Non-pigmented ciliary epithelial cell (primary cell): ENCODE measurements around the gene WDR54.
"Not testable (repeated sequence)": the region's sequence is repeated elsewhere in the genome, so short reads cannot be mapped to it uniquely, and the experiment has no call there.

Experiments
- DNase-seq: peaks from one replicate; pipeline ENCODE4 v3.0.0-alpha.2; 2010; ENCODE audit warnings: low read depth

WDR54 gene

DNA sequence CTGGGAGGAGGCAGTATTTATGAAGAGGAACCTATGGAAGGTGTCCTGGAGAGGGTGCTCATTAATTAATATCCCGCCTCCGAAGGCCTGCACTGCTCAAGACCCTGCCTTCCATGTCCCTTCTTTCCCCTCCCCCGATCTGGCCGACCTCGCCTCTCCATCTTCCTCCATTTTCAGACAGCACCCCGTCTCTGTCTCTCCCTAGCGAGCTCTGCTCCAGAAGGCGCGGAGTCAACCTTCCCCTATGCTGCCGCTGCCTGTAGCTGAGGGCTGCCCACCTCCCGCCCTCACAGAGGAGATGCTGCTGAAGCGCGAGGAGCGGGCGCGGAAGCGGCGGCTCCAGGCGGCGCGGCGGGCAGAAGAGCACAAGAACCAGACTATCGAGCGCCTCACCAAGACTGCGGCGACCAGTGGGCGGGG is 35.6 kb downstream of the WDR54 start:
- DNase-seq = no peak

DNA sequence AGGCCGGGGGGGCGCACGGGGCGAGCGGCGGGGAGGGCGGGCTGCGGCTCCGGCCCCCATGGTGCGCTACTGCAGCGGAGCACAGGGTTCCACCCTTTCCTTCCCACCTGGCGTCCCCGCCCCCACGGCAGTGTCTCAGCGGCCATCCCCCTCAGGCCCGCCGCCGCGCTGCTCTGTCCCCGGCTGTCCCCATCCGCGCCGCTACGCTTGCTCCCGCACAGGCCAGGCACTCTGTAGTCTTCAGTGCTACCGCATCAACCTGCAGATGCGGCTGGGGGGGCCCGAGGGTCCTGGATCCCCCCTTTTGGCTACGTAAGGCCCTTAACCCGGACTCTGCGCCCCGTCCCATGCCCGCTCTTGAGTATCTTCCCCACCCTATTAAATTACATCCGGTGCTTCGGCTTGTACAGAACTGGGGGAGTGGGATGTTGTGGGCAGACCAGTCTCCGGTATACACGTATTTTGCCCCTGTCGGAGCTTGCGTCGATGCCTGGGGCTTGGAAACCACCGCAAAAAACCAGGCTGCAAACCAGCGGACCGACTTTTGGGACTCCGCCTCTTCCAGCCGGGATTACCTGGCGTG is 36.1 kb downstream of the WDR54 start:
- no peak for DNase-seq

DNA sequence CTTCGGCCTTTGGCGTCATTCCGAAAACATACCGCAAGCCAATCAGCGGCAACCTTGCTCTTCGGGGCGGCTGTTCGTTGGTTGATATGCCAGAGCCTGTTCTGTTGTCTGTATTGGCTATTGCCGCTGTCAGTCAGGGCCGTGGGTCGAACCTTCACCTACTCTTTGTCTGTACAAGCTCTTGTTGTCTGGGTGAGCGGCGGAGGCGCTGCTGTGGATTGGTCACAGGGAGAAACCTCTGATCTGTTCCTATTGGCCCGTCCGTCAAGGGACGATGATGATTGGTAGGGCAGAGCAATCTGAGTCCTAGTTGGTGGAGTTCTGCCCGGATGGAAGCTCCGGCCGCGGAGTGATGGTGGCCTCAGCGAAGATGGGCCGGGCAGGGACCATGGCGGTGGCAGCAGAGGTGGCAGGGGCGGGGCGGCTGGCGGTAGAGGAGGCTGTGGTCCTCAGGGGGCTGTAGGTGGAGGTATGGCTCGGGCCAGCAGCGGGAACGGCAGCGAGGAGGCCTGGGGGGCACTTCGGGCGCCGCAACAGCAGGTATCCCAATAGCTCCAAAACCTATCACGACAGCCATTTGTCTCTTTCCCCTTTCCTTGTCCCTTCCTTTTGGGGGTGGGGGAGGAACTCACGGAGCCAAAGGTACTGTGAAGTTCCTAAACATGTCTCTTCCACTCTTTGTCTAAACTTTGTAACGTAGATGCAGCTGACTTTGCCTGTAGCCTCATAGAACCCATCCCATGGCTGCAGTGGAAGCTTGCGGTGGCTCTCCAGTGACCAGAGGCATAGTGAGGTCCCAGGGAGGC is 36.8 kb downstream of the WDR54 start, which contains the start of gene WBP1:
Gene WBP1 (plus strand): TSS at position 307 of the 806 bp plus-strand sequence. CDS start 165 bp downstream, at position 472.
- peak; percentile 100 for DNase-seq

DNA sequence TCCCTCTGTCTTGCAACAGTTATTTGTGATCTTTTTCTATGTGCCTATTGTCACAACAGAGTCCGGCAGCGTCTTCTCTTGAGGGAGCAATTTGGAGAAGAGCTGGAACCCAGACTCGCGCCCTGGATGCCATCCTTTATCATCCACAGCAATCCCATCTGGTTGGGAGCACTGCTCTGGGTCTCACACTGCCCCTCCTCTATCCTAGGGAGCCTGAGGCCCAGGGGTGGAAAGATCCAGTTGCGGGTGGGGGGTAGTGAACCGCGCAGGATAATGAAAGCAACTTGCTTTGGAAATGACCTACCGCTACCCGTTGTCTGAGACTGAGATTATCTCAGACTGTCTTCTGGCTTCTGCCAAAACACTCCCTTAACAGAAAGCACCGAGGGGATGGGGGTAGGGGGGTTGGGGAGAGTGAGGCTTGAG is 37.4 kb downstream of the WDR54 start:
- DNase-seq = no peak

DNA sequence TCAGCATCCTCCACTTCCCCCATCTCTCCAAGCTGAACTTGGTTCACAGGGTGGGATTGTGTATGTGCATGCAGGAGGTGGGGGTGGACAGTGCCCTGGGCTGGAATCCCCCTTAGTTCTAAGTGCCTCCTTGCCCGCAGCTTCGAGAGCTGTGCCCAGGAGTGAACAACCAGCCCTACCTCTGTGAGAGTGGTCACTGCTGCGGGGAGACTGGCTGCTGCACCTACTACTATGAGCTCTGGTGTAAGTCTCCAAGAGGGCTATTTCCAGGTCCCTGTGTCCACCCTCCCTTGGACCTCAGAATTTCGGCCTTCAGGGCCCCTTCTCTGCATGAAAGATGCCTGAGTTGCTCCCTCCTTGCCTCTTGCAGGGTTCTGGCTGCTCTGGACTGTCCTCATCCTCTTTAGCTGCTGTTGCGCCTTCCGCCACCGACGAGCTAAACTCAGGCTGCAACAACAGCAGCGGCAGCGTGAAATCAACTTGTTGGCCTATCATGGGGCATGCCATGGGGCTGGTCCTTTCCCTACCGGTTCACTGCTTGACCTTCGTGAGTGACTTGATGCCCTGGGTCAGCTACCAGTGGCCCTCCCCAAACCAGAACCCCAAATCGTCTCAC is 38.1 kb downstream of the WDR54 start:
- not testable (repeated sequence) for DNase-seq

DNA sequence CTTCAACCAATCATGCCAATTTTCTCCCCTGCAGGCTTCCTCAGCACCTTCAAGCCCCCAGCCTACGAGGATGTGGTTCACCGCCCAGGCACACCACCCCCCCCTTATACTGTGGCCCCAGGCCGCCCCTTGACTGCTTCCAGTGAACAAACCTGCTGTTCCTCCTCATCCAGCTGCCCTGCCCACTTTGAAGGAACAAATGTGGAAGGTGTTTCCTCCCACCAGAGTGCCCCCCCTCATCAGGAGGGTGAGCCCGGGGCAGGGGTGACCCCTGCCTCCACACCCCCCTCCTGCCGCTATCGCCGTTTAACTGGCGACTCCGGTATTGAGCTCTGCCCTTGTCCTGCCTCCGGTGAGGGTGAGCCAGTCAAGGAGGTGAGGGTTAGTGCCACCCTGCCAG is 38.7 kb downstream of the WDR54 start:
- DNase-seq = not testable (repeated sequence)

DNA sequence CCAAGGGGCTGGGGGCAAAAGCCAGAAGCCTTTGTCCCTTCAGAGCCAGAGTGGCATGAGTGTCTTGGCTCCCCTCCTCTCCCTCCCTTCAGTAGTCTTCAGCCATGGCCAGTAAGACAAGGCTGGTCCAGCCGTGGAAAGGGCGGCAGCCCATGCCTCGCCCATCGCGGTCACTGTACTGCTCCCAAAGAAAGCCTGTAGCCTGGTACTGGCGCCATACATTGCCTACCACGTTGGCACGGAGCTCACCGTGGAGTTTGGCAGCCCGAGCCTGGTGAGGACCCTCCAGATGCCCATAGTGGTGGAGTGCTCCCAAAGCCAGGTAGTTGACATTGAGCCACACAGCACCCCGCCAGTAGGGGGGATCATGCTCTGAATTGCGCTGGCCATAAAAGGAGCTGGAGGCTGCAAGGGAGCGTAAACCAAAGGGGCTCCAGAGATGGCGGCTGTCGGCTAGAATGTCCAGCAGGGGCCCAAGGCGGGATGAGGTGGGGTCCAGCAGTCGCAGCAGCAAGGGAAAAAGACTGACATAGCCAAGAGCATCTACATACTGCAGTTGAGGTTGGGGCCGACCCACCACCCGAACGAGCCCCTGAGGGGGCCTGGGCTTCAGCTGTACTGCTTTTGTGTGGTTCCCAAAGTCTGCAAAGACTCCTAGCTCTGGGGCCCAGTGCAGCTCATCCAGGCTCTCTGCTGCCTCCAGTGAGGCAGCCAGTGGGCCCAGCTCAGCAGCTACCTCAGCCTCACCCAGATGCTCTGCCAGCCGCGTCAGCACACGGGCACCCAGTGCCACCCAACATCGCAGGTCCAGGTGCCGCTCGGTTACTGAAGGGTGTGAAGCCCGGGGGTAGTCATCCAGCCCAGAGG is 39.9 kb downstream of the WDR54 start:
- DNase-seq = no peak

DNA sequence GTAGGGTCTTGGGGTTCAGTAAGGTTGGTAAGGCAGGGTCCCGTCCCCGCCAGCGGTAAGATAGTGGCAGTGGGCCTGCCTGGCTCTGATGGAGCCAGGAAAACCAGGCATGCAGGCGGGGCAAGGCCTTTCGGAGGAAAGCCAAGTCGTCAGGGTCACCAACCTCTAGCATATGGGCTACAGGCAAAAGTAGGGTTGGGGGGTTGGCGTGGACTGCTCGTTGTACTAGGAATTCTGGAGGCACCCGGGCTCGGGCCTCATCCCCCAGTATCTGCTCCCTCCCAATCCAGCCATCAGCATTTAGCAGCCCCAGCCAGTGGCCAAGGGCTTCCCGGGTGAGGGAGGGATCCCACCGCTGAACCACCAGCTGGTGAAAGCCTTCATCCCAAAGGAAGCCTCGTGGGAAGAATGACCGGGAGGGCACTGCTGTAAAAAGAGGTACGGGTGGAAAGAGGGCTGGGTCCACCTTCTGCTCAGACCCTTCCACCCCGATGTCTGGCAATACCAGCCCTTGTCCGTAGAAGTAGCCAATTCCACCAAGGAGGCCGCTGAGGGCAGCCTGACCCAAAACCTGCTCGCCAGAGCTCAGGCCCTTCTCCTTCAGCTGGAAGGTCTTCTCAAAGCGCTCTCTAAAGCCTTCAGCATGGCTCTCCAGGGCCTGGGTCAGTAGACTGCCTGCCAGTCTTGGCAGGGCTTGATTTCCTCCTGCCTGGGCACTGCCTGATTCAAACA is 40.7 kb downstream of the WDR54 start:
- DNase-seq = no peak

DNA sequence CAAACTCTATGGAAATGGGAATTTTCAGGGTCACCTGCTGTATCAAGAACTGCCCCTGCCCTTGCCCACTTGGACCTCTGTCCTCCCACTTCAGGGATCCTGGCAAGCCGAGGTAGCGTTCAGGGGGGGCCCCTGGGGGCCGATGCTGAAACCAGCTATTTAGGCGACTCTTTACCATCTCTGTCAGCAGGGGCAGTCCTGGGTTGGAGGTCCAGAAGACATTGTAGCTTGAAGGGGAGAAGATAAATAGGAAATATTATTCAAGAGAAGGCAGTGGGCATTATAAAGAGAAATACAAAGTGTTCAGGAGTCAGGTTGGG is 41.2 kb downstream of the WDR54 start:
- DNase-seq = no peak

DNA sequence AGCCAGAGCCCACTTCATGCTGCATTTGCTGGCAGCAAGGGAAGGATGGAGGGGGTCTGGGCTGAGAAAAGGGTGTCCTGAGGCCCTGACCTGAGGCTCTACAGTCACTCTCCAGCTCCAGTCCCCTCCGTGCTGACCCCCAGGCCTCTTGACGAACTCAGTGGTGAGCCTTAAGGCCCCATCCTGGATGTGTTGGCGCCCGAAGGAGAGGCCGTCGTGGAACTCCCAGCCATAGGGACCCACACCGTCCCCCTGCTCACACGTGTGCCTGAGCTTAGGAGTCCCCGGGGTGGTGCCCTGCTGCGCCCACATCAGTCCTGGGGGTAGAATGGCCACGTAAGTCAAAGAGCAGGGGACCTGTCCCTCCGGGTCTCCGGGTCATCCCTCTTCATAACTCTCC is 42.9 kb downstream of the WDR54 start:
- no peak for DNase-seq

DNA sequence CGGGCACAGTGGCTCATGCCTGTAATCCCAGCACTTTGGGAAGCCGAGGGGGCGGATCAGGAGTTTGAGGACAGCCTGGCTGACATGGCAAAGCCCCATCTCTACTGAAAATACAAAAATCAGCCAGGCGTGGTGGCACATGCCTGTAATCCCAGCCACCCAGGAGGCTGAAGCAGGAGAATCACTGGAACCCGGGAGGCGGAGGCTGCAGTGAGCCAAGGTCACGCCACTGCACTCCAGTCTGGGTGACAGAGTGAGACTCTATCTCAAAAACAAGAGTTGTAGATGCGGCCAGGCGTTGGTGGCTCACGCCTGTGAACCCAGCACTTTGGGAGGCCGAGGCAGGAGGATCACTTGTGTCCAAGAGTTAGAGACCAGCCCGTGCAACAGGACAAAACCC is 49.2 kb downstream of the WDR54 start:
- DNase-seq = not testable (repeated sequence)

DNA sequence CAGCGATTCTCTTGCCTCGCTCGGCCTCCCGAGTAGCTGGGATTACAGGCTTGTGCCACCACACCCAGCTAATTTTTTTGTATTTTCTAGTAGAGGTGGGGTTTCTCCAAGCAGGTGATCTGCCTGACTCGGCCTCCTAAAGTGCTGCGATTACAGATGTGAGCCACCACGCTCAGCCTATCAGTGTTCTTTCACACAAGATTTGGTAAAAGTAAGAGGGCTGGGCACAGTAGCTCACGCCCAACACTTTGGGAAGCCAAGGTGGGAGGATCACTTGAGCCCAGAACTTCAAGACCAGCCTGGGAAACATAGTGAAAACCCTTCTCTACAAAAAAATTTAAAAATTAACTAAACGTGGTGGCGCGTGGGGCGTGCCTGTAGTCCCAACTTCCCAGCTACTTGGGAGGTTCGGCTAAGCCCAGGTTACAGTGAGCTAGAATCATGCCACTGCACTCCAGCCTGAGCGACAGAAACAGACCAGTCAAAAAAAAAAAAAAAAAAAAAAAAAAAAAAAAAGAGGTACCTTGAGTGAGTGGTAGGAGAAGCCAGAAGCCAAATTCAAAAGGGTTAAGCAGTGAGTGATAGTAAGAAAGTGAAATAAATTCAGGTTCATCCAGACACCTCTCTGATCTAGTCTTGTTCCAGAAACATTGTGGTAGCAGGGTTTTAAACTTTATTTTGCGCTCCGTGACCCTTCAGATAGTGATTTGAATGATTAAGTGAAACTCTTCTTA is 50.0 kb downstream of the WDR54 start:
- no peak for DNase-seq

DNA sequence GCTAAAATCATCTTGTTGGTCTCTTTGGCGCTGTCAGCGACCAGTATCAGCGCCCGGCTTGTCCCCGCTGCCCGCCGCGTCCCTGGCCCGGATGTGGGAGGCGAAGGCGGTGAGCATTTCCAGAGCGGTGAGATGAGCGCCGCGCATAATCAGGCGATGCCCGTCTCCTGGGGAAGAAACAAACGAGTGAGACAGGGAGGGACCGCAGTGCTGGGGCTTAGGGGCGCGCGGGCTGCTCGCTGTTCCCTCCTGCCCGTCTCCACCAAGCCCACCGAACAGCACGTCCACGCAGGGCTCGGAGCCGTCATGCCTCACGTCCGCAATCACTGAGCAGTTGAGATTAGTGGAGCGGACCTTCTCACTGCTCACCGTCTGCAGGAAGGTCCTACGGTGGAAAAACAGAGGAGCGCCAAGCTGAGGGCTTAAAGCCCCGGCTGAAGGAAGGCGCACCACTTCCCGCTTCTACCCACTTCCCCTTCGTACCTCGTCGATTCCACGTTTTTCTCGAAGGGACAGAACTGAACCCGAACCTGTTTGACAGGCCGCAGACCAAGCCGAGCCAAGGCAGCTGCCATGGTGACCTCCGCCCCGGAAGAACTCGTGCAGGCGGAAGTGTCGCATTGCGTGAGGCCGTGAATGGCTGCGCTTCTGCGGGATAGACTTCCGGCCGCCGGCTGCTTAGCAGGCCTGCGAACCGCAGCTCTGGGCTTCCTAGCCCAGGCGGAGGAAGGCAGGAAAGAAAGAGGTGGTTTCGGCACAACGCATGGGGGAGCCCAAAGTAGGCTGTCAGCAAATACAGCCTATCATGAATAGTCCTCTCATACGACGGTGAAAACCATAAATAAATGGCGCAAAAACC is 50.8 kb downstream of the WDR54 start, which contains the start of gene MRPL53:
Gene MRPL53 (minus strand): TSS at position 595 of the 859 bp plus-strand sequence. CDS start 20 bp downstream, at position 575.
- peak; percentile 78 for DNase-seq

DNA sequence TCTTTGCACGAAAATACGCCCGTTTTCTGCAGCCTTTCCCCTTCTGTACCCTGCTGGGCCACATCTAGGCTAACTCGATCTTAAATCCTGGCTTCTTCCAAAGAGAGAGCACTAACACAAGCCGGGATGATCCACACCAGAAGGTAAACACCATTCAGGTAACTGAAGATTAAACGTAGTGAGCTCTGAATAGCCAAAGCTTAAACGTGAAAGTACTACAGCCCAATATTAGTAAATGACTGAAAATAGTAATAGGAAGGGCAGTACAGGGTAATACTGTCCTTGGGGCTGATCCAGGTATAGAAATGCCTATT is 51.4 kb downstream of the WDR54 start:
- DNase-seq = no peak

DNA sequence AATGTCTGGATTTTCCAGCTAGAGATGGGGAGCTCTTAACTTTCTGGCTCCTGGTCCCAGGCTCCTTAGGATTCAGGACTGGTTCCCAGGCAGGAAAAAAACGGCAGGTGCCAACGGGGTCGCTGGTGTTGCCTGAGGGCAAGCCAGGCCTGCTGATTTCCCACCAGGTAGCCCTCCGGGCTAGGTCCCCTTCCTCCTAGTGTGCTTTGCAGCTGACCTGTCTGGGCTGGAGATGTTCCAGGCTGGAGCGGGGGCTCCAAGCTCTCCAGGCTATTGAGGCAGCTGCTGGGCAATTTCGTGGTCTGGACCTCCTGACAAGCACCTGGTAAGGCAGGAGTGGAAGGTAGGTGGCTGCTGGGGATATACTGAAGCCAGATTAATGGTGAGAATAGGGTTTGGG is 53.0 kb downstream of the WDR54 start:
- DNase-seq = no peak

DNA sequence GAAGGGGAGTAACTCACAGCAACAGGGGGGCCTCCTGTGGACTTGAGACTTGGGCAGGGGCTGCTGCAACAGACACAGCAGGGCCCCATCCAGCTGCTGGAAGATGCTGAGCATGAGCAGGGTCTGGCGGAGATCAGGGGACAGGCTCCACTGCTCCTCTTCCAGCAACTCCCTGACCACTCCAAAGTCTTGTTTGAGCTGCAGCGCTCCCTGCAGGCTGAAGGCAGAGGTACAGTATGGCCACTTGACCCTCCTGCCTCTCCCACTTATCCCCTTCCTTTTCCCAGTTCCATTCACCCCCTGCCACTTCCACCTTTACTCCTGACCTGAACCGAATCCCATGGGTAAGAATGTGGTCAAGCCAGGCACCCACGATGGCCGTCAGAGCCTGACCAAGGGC is 53.4 kb downstream of the WDR54 start:
- DNase-seq = no peak
